Mucosa of rectum (tissue), 2 donors: ENCODE measurements around the gene LRMDA.

Experiments used
- H3K27ac ChIP-seq, 2 donors: one replicate each; pipeline ENCODE4 v1.7.0; 2013; ENCODE audit warnings: inconsistent platforms in 2 of 2, low read depth in 2 of 2, low read length in 2 of 2
- H3K27me3 ChIP-seq, 2 donors: one replicate each; pipeline ENCODE4 v1.7.0; 2013; ENCODE audit warnings: low read length in 2 of 2; ENCODE audit not compliant: control insufficient read depth in 2 of 2, insufficient read depth in 2 of 2
- H3K36me3 ChIP-seq, 2 donors: one replicate each; pipeline ENCODE4 v1.7.0; 2013; ENCODE audit warnings: low read length in 2 of 2; ENCODE audit not compliant: control insufficient read depth in 2 of 2, insufficient read depth in 2 of 2
- H3K4me1 ChIP-seq, 2 donors: one replicate each; pipeline ENCODE4 v1.7.0; 2013; ENCODE audit warnings: low read length in 2 of 2, mild to moderate bottlenecking in 1 of 2; ENCODE audit not compliant: control insufficient read depth in 2 of 2, insufficient read depth in 2 of 2
- H3K4me3 ChIP-seq, 2 donors: one replicate each; pipeline ENCODE4 v1.7.0; 2013; ENCODE audit warnings: low read length in 2 of 2
- H3K9ac ChIP-seq, 2 donors: one replicate each; pipeline ENCODE4 v1.7.0; 2013; ENCODE audit warnings: low read length in 2 of 2, low read depth in 1 of 2, mild to moderate bottlenecking in 1 of 2
- H3K9me3 ChIP-seq, 2 donors: one replicate each; pipeline ENCODE4 v1.7.0; 2013; ENCODE audit warnings: low read length in 2 of 2; ENCODE audit not compliant: control insufficient read depth in 2 of 2
- donor health status: healthy.
- donor health status: Normal muscosa, but diverticular disease.

LRMDA gene

DNA sequence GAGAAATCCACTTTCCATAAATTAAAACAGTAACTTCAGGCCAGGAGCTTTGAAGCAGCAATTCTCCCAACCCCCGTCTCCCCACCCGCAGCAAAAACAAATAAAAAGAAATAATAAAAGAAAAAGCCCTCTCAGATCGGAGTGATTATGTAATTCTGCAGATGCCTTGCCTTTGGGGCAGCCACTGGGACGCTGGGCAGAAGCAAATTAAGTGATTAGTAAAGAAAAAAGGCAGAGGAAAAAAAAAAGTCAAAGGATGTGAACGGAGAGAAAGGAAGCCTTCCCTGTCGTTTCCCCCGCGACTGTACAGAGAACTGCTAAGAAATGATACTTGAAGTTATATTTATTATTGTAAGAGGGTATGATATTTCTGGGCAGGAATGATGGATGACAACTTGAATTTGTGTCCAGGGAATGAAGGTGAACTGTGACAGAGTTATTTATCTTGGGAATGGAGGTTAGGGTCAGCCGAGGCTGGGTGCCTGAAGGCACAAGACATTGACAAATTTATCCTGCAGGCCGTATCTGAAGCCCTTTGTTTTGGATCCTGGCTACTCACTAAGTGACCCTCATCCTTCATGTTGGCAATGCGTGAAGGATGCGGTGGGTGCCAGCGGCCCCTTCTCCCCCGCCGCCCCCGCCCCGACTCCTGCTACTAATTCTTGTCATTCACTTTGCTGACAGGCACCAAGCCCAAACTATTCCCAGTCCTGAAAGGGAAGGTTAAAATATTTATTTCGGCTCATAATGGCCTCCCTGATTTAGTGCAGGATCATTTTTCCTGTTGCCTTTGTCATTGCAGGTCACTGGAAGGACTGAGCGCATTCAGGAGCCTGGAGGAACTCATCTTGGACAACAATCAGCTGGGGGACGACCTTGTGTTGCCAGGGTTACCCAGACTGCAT lies 604.0 kb downstream of the LRMDA start:
- Histone ChIP-seq H3K27me3 (no peaks in the 10 kb centered on the region), H3K9ac (no peak overlapping the region), H3K27ac (no peak overlapping the region)

DNA sequence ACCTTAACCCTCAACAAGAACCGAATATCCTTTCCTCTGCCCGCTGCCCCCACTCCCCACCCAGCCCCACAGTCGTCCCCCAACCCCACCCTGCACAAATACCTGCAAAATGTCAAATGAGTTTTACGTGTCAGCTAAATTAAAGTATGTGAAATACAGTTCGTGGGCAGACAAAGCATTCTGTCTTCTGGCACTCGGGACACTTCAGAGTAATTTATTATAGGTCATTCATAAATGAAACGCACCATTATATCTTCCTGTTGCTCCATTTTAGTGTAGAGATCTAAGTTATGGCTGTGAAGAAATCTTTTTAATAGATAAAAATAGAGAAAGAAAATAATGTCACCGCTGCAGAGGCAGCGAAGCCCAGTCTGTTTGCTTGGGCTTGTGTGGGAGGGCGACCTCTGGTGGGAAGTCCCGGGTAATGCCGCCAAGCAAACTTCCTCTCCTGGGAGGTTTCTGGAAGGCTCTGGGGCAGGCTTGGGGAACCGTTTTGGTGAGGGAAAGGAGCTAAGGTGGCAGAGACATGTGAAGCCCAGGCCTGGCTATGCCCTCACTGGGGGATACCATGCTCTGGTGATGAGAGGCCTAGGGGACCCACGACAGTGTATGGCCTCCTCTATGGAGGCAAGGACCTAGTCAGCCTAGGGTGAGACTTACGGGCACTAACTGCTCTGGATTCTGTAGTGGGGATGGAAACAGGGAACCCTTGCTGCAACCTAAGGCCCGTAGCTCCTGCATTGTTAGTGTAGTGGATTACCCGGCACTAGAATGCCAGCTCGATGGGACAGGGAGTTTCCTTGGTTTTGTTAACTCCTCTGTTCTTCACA lies 604.9 kb downstream of the LRMDA start:
- no peaks in the 10 kb centered on the region for H3K36me3 ChIP-seq
- H3K27me3 ChIP-seq = no peaks in the 10 kb centered on the region
- H3K9ac ChIP-seq = no peak overlapping the region
- no peaks in the 10 kb centered on the region for H3K9me3 ChIP-seq
- peaks cover 12 to 17% of the 10 kb centered on the region in 2 donors for H3K4me1 ChIP-seq
- H3K27ac ChIP-seq = no peak overlapping the region
- H3K4me3 ChIP-seq = peak overlapping the region in 1 of 2 donors; percentile 29

More for the DNA sequence above, 604.0 kb downstream of the LRMDA start:
- peaks cover 12 to 17% of the 10 kb centered on the region in 2 donors for H3K4me1 ChIP-seq
- H3K36me3 ChIP-seq = no peaks in the 10 kb centered on the region
- H3K4me3 ChIP-seq = no peak overlapping the region
- H3K9me3 ChIP-seq = no peaks in the 10 kb centered on the region

DNA sequence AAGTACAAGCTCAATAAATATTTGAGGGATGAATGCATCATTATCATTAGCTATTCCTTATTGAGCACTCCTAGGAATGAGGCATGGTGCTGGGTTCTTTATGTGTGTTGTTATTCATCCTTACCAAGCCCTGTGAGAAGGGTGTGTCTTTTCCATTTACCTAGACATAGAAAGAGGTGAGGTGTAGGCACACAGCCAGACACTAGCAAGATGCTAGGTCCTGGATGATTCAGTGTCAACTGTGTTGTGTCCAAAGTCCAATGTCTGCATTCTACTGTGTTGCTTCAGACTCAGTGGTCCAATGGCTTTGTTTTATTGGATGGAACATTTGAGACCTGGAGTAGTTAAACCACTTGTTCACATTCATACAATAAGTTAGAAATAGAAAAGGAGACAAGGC lies 605.5 kb downstream of the LRMDA start:
- H3K9me3 ChIP-seq = no peaks in the 10 kb centered on the region
- no peak overlapping the region for H3K27ac ChIP-seq
- peaks cover 12 to 17% of the 10 kb centered on the region in 2 donors for H3K4me1 ChIP-seq
- H3K4me3 ChIP-seq = no peak overlapping the region
- H3K36me3 ChIP-seq = no peaks in the 10 kb centered on the region
- H3K27me3 ChIP-seq = no peaks in the 10 kb centered on the region
- H3K9ac ChIP-seq = no peak overlapping the region

DNA sequence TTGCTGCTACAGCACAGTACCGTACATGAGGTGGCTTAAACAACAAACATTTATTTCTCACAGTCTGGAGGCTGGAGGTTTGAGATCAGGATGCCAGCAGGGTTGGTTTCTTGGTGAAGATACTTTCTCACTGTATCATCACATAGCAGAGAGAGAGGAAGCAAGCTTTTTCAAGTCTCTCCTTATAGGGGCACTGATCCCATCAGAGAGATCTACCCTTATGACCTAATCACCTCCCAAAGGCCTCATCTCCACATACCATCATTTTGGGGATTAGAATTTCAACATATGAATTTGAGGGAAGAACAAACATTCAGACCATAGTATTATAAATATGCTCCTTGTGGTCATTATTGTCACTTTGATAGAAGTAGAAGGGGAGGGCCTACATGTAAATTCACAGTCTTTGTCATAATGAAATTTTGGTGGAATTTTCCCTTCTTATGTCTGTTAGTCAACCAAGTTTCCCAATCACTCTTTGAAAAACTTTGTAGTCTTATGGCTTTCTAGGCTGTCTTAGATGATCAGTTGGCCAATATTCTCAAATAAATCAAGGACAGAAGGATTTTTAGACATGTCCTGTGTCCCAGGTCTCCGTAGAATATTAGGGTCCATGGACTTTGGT lies 606.2 kb downstream of the LRMDA start:
- no peaks in the 10 kb centered on the region for H3K36me3 ChIP-seq
- no peak overlapping the region for H3K9ac ChIP-seq
- no peak overlapping the region for H3K27ac ChIP-seq
- H3K9me3 ChIP-seq = no peaks in the 10 kb centered on the region
- no peaks in the 10 kb centered on the region for H3K27me3 ChIP-seq
- H3K4me3 ChIP-seq = no peak overlapping the region
- peaks cover 12 to 17% of the 10 kb centered on the region in 2 donors for H3K4me1 ChIP-seq

DNA sequence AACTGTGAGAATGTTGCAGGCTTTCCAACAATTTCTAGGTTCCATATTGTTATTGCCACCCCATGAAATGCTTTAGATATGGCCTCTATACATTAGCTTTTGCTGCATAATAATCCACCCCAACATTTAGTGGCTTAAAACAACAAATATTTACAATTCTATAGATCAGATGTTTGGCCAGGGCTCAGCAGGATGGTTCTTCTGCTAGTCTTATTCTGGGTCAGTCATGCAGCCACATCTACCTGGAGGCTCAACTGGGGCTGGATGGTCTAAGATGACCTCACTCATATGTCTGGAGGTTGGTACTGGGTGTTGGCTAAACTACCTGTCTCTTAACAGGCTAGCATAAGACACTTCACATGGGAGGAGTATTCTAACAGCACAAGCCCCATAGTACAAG lies 607.3 kb downstream of the LRMDA start:
- H3K4me1 ChIP-seq = peaks cover 6 to 15% of the 10 kb centered on the region in 2 donors

DNA sequence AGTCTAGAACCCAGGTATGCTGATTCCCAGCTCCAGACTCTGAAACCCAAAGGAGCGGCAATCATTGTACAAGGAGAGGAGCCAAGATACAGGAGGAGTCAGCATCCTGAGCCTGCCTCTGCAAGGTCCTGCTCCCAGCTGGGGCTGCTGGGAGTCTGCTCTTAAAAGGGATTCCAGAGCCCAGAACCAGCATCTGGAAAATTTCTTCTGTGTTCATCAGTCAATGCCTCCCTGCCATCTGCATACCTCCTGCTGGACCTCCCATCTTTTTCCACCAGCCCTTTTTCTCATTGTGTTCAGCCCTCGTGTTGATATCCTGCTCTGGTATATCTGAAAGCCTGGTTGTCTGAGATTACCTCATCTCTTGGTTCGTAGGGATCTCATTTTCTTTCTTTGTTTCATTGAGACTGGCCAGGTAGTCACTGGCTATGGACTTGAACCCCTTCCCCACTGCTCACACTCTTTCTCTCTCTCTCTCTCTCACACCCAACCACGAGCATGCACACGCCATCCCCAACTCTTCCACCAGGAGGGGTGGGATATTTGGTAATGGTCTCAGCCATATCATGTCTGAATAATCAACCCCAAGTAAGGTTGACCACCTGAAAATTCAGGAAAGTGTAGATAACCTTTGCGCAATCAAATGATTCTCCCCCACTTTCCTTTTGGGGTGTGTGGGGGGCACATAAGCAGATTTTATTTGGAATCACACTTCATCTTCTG lies 608.8 kb downstream of the LRMDA start:
- Histone ChIP-seq H3K9ac (no peak overlapping the region), H3K27me3 (no peaks in the 10 kb centered on the region), H3K4me3 (no peak overlapping the region), H3K9me3 (no peaks in the 10 kb centered on the region), H3K4me1 (peaks cover 6 to 8% of the 10 kb centered on the region in 2 donors), H3K36me3 (no peaks in the 10 kb centered on the region), H3K27ac (no peak overlapping the region)

More for the DNA sequence above, 607.3 kb downstream of the LRMDA start:
- H3K27ac ChIP-seq = no peak overlapping the region
- H3K36me3 ChIP-seq = no peaks in the 10 kb centered on the region
- H3K9ac ChIP-seq = no peak overlapping the region
- H3K9me3 ChIP-seq = no peaks in the 10 kb centered on the region
- H3K4me3 ChIP-seq = no peak overlapping the region
- H3K27me3 ChIP-seq = no peaks in the 10 kb centered on the region

DNA sequence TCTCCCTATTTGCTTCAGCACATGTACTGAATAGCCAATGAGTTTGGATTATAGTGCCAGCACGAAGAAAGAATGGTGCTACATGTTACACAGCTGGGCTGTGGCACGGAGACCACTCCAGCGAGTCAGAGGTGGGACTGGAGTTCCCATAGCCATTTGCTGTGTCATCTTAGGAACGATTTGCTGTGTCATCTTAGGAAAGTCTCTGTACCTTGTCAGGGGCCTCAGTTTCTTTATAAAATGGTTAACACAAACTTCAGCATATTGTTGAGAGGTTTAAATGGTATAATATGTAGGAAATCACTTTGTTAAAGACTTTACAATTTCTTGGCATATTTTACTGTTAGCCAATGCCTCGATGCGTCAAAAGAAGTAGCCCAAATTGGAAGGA lies 609.4 kb downstream of the LRMDA start:
- Histone ChIP-seq H3K4me1 (peaks cover 6 to 8% of the 10 kb centered on the region in 2 donors), H3K27ac (no peak overlapping the region), H3K9me3 (no peaks in the 10 kb centered on the region), H3K9ac (no peak overlapping the region), H3K27me3 (no peaks in the 10 kb centered on the region), H3K4me3 (no peak overlapping the region), H3K36me3 (no peaks in the 10 kb centered on the region)

DNA sequence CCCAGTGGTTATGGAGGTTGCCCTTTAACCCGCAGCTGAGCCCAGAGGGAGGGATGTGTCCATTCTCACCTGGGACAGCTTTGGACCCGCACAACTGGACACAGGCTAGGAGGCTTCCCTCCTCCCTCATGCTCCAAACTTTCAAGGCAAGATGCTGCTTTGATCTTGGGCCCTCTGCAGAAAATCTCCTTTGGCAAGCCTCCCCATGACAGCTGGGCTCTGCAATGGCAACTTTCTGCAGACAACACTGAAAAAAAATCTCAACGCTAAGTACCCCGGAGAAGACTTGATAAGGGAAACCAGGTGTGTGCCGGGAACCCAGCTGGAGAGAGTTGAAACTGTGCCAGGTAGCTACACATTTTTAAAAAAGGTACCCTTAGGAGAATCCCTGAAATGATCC lies 610.1 kb downstream of the LRMDA start:
- Histone ChIP-seq H3K9me3 (no peaks in the 10 kb centered on the region), H3K27me3 (no peaks in the 10 kb centered on the region), H3K9ac (no peak overlapping the region), H3K4me3 (no peak overlapping the region), H3K27ac (no peak overlapping the region), H3K36me3 (no peaks in the 10 kb centered on the region), H3K4me1 (peaks cover 3 to 6% of the 10 kb centered on the region in 2 donors)

DNA sequence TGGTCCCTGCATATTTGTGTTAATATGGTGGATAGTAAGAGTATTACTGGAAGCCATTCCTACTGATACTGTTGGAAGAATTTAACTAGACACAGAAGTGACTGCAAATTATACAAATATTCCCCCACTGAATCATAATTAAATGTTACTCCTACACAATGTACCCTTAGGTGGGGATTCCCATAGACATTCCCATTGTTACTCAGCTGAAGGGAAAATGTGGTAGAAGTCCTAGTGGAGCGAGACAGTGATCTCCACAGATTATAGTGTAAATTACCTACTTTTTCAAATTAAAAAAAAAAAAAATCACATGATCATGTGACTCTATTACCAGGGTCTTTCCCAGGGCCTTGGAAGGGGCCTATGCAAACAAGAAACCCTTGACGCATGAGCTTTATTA lies 611.8 kb downstream of the LRMDA start:
- H3K9ac ChIP-seq = no peak overlapping the region
- H3K4me3 ChIP-seq = no peak overlapping the region
- no peaks in the 10 kb centered on the region for H3K27me3 ChIP-seq
- no peak overlapping the region for H3K27ac ChIP-seq
- no peaks in the 10 kb centered on the region for H3K36me3 ChIP-seq
- no peaks in the 10 kb centered on the region for H3K9me3 ChIP-seq
- no peaks in the 10 kb centered on the region for H3K4me1 ChIP-seq
